ENCODE measurements around the gene ELMO1. TPM values are rescaled to one million over a fixed set of nuclear protein-coding genes. Genes with fewer than 3 reads are reported as not detected.

ELMO1 gene
- total RNA-seq, 1 experiment from 2014 or later = 21.7 TPM

GRCh38 chr7:37344886-37345579 is 103.6 kb downstream of the ELMO1 start:
- DNase-seq (ENCODE audit: low read depth) = no peak

- DNase-seq (ENCODE audit: low read depth) = peak; percentile 59
These were observed 105.8 kb downstream of the ELMO1 start for GRCh38 chr7:37342688-37343471.

- DNase-seq (ENCODE audit: low read depth) = peak; percentile 24
These were observed 106.4 kb downstream of the ELMO1 start for GRCh38 chr7:37342176-37342687.

- DNase-seq (ENCODE audit: low read depth) = no peak
These were observed 107.5 kb downstream of the ELMO1 start for GRCh38 chr7:37341033-37341630.

GRCh38 chr7:37338966-37339365 is 109.7 kb downstream of the ELMO1 start:
- no peak for DNase-seq (ENCODE audit: low read depth)

GRCh38 chr7:37337522-37337921 is 111.1 kb downstream of the ELMO1 start:
- DNase-seq (ENCODE audit: low read depth) = no peak

GRCh38 chr7:37336259-37336658 is 112.4 kb downstream of the ELMO1 start:
- DNase-seq (ENCODE audit: low read depth) = no peak

- peak; percentile 68 for DNase-seq (ENCODE audit: low read depth)
These were observed 115.6 kb downstream of the ELMO1 start for GRCh38 chr7:37333075-37333474.

- DNase-seq (ENCODE audit: low read depth) = no peak
These were observed 116.2 kb downstream of the ELMO1 start for GRCh38 chr7:37332243-37333016.

- DNase-seq (ENCODE audit: low read depth) = no peak
These were observed 117.9 kb downstream of the ELMO1 start for GRCh38 chr7:37330775-37331174.

GRCh38 chr7:37329940-37330339 is 118.7 kb downstream of the ELMO1 start:
- DNase-seq (ENCODE audit: low read depth) = no peak

GRCh38 chr7:37327288-37327687 is 121.4 kb downstream of the ELMO1 start:
- DNase-seq (ENCODE audit: low read depth) = no peak

- DNase-seq (ENCODE audit: low read depth) = no peak
These were observed 124.7 kb downstream of the ELMO1 start for GRCh38 chr7:37323966-37324365.

GRCh38 chr7:37322831-37323230 is 125.8 kb downstream of the ELMO1 start:
- DNase-seq (ENCODE audit: low read depth) = no peak

- peak; percentile 78 for DNase-seq (ENCODE audit: low read depth)
These were observed 127.7 kb downstream of the ELMO1 start for GRCh38 chr7:37320848-37321468.

- peak; percentile 76 for DNase-seq (ENCODE audit: low read depth)
These were observed 128.4 kb downstream of the ELMO1 start for GRCh38 chr7:37320140-37320847.

GRCh38 chr7:37318541-37318940 is 130.1 kb downstream of the ELMO1 start:
- DNase-seq (ENCODE audit: low read depth) = no peak

- no peak for DNase-seq (ENCODE audit: low read depth)
These were observed 132.6 kb downstream of the ELMO1 start for GRCh38 chr7:37315772-37316715.

GRCh38 chr7:37312608-37313007 is 136.1 kb downstream of the ELMO1 start:
- peak; percentile 37 for DNase-seq (ENCODE audit: low read depth)

GRCh38 chr7:37311355-37311754 is 137.3 kb downstream of the ELMO1 start:
- DNase-seq (ENCODE audit: low read depth) = peak; percentile 81
